CD4-positive, CD25-positive, alpha-beta regulatory T cell (primary cell): ENCODE measurements around the gene CACNA2D3. TPM values are rescaled to one million over a fixed set of nuclear protein-coding genes. Genes with fewer than 3 reads are reported as not detected.

Experiments
- ATAC-seq, 2 donors: fragments of 150-1000 bp; cut with Tn5 transposase; one replicate each; pipeline ENCODE4 v1.10.0; 2021; ENCODE audit warnings: low read depth in 2 of 2, moderate number of reproducible peaks in 2 of 2, moderate library complexity in 1 of 2
- DNase-seq, 3 donors: peaks; one replicate each; pipeline versions ENCODE4 v3.0.0 to v3.0.0-alpha.2; 2012 to 2022; ENCODE audit warnings: mixed read lengths in 1 of 3
- H3K27ac ChIP-seq: one replicate; pipeline ENCODE4 v1.7.0; 2013; ENCODE audit warnings: mild to moderate bottlenecking, low read length; ENCODE audit not compliant: insufficient read depth, poor library complexity, severe bottlenecking
- H3K27me3 ChIP-seq: one replicate; pipeline ENCODE4 v1.7.0; 2013; ENCODE audit warnings: low read length; ENCODE audit not compliant: control insufficient read depth, insufficient read depth
- H3K36me3 ChIP-seq: one replicate; pipeline ENCODE4 v1.7.0; 2013; ENCODE audit warnings: mild to moderate bottlenecking, low read length, moderate library complexity; ENCODE audit not compliant: control insufficient read depth, insufficient read depth
- H3K4me1 ChIP-seq: 2 replicates; pipeline ENCODE4 v1.7.0; 2013; ENCODE audit warnings: mild to moderate bottlenecking, low read length; ENCODE audit not compliant: insufficient read depth, control insufficient read depth, poor library complexity, severe bottlenecking
- H3K4me3 ChIP-seq: one replicate; pipeline ENCODE4 v1.7.0; 2013; ENCODE audit warnings: low read depth, mild to moderate bottlenecking, low read length, moderate library complexity
- H3K9me3 ChIP-seq, 2 experiments: 1 replicate in 1 of 2; 2 replicates in 1 of 2; pipeline ENCODE4 v1.7.0; 2013; ENCODE audit warnings: low read length in 2 of 2, mild to moderate bottlenecking in 1 of 2, moderate library complexity in 1 of 2; ENCODE audit not compliant: control insufficient read depth in 2 of 2
- H3K27ac Mint-ChIP-seq, 3 donors: one replicate each; pipeline ENCODE4 v1.8.0; 2020 to 2022; ENCODE audit warnings: mild to moderate bottlenecking in 3 of 3, mixed read lengths in 3 of 3, moderate library complexity in 2 of 3
- H3K27me3 Mint-ChIP-seq: one replicate; pipeline ENCODE4 v1.8.0; 2022; ENCODE audit warnings: mild to moderate bottlenecking, mixed read lengths
- H3K36me3 Mint-ChIP-seq: one replicate; pipeline ENCODE4 v1.8.0; 2020; ENCODE audit warnings: mixed read lengths
- H3K4me1 Mint-ChIP-seq, 4 donors: one replicate each; pipeline ENCODE4 v1.8.0; 2020 to 2022; ENCODE audit warnings: mixed read lengths in 4 of 4, mild to moderate bottlenecking in 1 of 4
- H3K4me3 Mint-ChIP-seq, 4 donors: one replicate each; pipeline ENCODE4 v1.8.0; 2020 to 2022; ENCODE audit warnings: mild to moderate bottlenecking in 4 of 4, mixed read lengths in 4 of 4, moderate library complexity in 3 of 4
- H3K9me3 Mint-ChIP-seq, 7 donors: one replicate each; pipeline ENCODE4 v1.8.0; 2020 to 2022; ENCODE audit warnings: mixed read lengths in 7 of 7, mild to moderate bottlenecking in 3 of 7, moderate library complexity in 2 of 7
- polyA plus RNA-seq, 4 donors: library from polyadenylated mRNA; unstranded; fragments of 300-500 nt; fragmentation: Illumina TruSeq; gene quantifications; one replicate each; pipeline ENCODE4 v1.2.3, GENCODE V29; 2021
- total RNA-seq: library from RNA; stranded (reverse); gene quantifications from one replicate; pipeline ENCODE4 v1.2.3, GENCODE V29; 2022

Gene CACNA2D3
- total and polyA plus RNA-seq, 5 donors from 2014 or later, result not detected

- Histone ChIP-seq H3K27me3 (no peaks in the 10 kb centered on the region), H3K4me1 (no peaks in the 10 kb centered on the region), H3K36me3 (no peaks in the 10 kb centered on the region), H3K4me3 (no peak overlapping the region), H3K27ac (no peak overlapping the region), H3K9me3 (no peaks in the 10 kb centered on the region)
- peaks cover 5% of the 10 kb centered on the region for H3K27me3 Mint-ChIP-seq
- peaks cover 0 to 4% (median 0%) of the 10 kb centered on the region in 7 donors for H3K9me3 Mint-ChIP-seq
- H3K27ac Mint-ChIP-seq, result no peak overlapping the region
- H3K4me3 Mint-ChIP-seq, result no peak overlapping the region
- ATAC-seq, result no peak
- H3K36me3 Mint-ChIP-seq, result no peaks in the 10 kb centered on the region
- DNase-seq, result no peak
- H3K4me1 Mint-ChIP-seq, result no peaks in the 10 kb centered on the region
These were observed 140.6 kb downstream of the CACNA2D3 start for GRCh38 chr3:54262946-54263345.

- no peaks in the 10 kb centered on the region for H3K4me1 Mint-ChIP-seq
- H3K27ac Mint-ChIP-seq, result no peak overlapping the region
- Histone ChIP-seq H3K4me3 (no peak overlapping the region), H3K27ac (no peak overlapping the region), H3K4me1 (no peaks in the 10 kb centered on the region), H3K9me3 (no peaks in the 10 kb centered on the region), H3K27me3 (no peaks in the 10 kb centered on the region), H3K36me3 (no peaks in the 10 kb centered on the region)
- DNase-seq (no peak), ATAC-seq (no peak)
- peaks cover 0 to 6% (median 0%) of the 10 kb centered on the region in 7 donors for H3K9me3 Mint-ChIP-seq
- no peak overlapping the region for H3K4me3 Mint-ChIP-seq
- H3K27me3 Mint-ChIP-seq, result peaks cover 5% of the 10 kb centered on the region
- no peaks in the 10 kb centered on the region for H3K36me3 Mint-ChIP-seq
These were observed 141.7 kb downstream of the CACNA2D3 start for GRCh38 chr3:54264050-54264449.

- ATAC-seq (no peak), DNase-seq (no peak)
- no peak overlapping the region for H3K4me3 ChIP-seq
- H3K4me3 Mint-ChIP-seq, result no peak overlapping the region
- H3K27ac ChIP-seq, result no peak overlapping the region
- no peaks in the 10 kb centered on the region for H3K27me3 ChIP-seq
- H3K36me3 Mint-ChIP-seq, result no peaks in the 10 kb centered on the region
- no peak overlapping the region for H3K27ac Mint-ChIP-seq
- H3K27me3 Mint-ChIP-seq, result peaks cover 5% of the 10 kb centered on the region
- no peaks in the 10 kb centered on the region for H3K36me3 ChIP-seq
- H3K4me1 Mint-ChIP-seq, result no peaks in the 10 kb centered on the region
- peaks cover 0 to 4% (median 0%) of the 10 kb centered on the region in 7 donors for H3K9me3 Mint-ChIP-seq
- H3K4me1 ChIP-seq, result no peaks in the 10 kb centered on the region
- no peaks in the 10 kb centered on the region for H3K9me3 ChIP-seq
These were observed 148.6 kb downstream of the CACNA2D3 start for GRCh38 chr3:54270816-54271526.

GRCh38 chr3:54273791-54274190, 151.4 kb downstream of the CACNA2D3 start:
- no peak for DNase-seq
- Histone ChIP-seq H3K4me3 (no peak overlapping the region), H3K36me3 (no peaks in the 10 kb centered on the region), H3K27me3 (no peaks in the 10 kb centered on the region), H3K4me1 (no peaks in the 10 kb centered on the region), H3K27ac (no peak overlapping the region), H3K9me3 (no peaks in the 10 kb centered on the region)
- peaks cover 5% of the 10 kb centered on the region for H3K27me3 Mint-ChIP-seq
- H3K4me1 Mint-ChIP-seq, result no peaks in the 10 kb centered on the region
- no peak overlapping the region for H3K27ac Mint-ChIP-seq
- no peak for ATAC-seq
- H3K9me3 Mint-ChIP-seq, result peaks cover 0 to 6% (median 1%) of the 10 kb centered on the region in 7 donors
- H3K4me3 Mint-ChIP-seq, result no peak overlapping the region
- no peaks in the 10 kb centered on the region for H3K36me3 Mint-ChIP-seq

GRCh38 chr3:54274607-54275006, 152.3 kb downstream of the CACNA2D3 start:
- Mint-ChIP-seq H3K9me3 (peaks cover 0 to 4% (median 1%) of the 10 kb centered on the region in 7 donors), H3K27me3 (no peaks in the 10 kb centered on the region), H3K36me3 (no peaks in the 10 kb centered on the region)

GRCh38 chr3:54279005-54279583, 156.7 kb downstream of the CACNA2D3 start:
- Histone ChIP-seq H3K36me3 (no peaks in the 10 kb centered on the region), H3K27me3 (no peaks in the 10 kb centered on the region), H3K9me3 (no peaks in the 10 kb centered on the region), H3K4me3 (no peak overlapping the region), H3K4me1 (no peaks in the 10 kb centered on the region), H3K27ac (no peak overlapping the region)
- Mint-ChIP-seq H3K9me3 (peaks cover 0 to 5% (median 2%) of the 10 kb centered on the region in 7 donors), H3K4me3 (no peak overlapping the region), H3K36me3 (no peaks in the 10 kb centered on the region), H3K27ac (no peak overlapping the region), H3K27me3 (no peaks in the 10 kb centered on the region), H3K4me1 (no peaks in the 10 kb centered on the region)
- ATAC-seq (no peak), DNase-seq (no peak)

More at GRCh38 chr3:54274607-54275006, 152.3 kb downstream of the CACNA2D3 start:
- no peaks in the 10 kb centered on the region for H3K27me3 ChIP-seq
- H3K27ac ChIP-seq, result no peak overlapping the region
- H3K4me1 ChIP-seq, result no peaks in the 10 kb centered on the region
- no peak for DNase-seq
- Mint-ChIP-seq H3K4me3 (no peak overlapping the region), H3K4me1 (no peaks in the 10 kb centered on the region), H3K27ac (no peak overlapping the region)
- no peaks in the 10 kb centered on the region for H3K9me3 ChIP-seq
- no peak for ATAC-seq
- H3K4me3 ChIP-seq, result no peak overlapping the region
- H3K36me3 ChIP-seq, result no peaks in the 10 kb centered on the region

GRCh38 chr3:54283470-54283869, 161.1 kb downstream of the CACNA2D3 start:
- H3K27ac ChIP-seq, result no peak overlapping the region
- Mint-ChIP-seq H3K27me3 (no peaks in the 10 kb centered on the region), H3K4me1 (no peaks in the 10 kb centered on the region), H3K9me3 (peaks cover 0 to 5% (median 0%) of the 10 kb centered on the region in 7 donors), H3K36me3 (no peaks in the 10 kb centered on the region), H3K4me3 (no peak overlapping the region), H3K27ac (no peak overlapping the region)
- H3K9me3 ChIP-seq, result no peaks in the 10 kb centered on the region
- H3K4me3 ChIP-seq, result no peak overlapping the region
- no peaks in the 10 kb centered on the region for H3K4me1 ChIP-seq
- no peak for ATAC-seq
- no peaks in the 10 kb centered on the region for H3K36me3 ChIP-seq
- H3K27me3 ChIP-seq, result no peaks in the 10 kb centered on the region
- DNase-seq, result no peak

- Mint-ChIP-seq H3K4me1 (no peaks in the 10 kb centered on the region), H3K27ac (no peak overlapping the region), H3K4me3 (no peak overlapping the region), H3K9me3 (peaks cover 0 to 4% (median 2%) of the 10 kb centered on the region in 7 donors), H3K36me3 (no peaks in the 10 kb centered on the region), H3K27me3 (no peaks in the 10 kb centered on the region)
- DNase-seq, result no peak
- Histone ChIP-seq H3K27ac (no peak overlapping the region), H3K4me1 (no peaks in the 10 kb centered on the region), H3K9me3 (no peaks in the 10 kb centered on the region), H3K27me3 (no peaks in the 10 kb centered on the region), H3K36me3 (no peaks in the 10 kb centered on the region), H3K4me3 (no peak overlapping the region)
- ATAC-seq, result no peak
These were observed 171.9 kb downstream of the CACNA2D3 start for GRCh38 chr3:54294214-54294613.
